Measurements from ENCODE around the gene EPHA1.

EPHA1 gene

DNA sequence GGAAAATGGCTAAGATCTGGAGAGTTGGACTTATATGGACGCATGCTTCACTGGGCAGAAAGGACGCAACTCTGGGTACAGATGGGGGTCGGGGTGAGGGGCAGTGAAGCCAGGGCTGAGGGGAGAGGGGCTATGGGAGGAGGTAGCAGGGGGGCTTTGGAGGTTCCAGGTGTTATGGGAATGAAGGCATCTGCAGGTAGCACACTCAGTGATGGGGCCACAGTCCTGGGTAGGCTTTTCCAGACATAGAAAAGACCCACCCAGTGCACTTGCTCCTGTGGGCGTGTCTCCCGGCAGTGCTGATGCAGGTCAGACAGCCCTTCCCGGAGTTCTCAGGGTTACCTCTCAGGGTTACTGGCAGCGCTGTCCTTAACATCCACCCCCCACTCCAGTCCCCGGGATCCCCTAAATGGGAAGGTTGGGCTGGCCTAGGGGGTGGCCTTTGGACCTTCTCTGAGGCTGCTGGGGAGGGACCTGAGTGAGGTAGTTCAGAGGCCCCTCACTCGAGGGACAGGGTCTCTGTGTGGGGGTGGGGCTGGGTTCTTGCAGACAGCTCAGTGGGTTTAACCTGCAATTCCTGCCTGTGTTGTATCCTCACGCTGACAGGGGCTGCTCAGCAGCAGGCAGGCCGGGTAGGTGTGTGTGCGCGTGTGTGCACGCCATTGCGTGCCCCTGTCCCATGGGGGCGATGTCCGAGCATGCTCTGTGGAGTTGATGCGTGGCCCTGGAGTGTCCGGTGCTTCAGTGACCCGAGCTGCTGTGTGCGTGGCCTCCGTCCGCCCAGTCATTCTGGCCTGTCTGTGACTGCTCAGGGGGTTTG, 21.3 kb downstream of the EPHA1 start:
- DNase-seq = no peak

DNA sequence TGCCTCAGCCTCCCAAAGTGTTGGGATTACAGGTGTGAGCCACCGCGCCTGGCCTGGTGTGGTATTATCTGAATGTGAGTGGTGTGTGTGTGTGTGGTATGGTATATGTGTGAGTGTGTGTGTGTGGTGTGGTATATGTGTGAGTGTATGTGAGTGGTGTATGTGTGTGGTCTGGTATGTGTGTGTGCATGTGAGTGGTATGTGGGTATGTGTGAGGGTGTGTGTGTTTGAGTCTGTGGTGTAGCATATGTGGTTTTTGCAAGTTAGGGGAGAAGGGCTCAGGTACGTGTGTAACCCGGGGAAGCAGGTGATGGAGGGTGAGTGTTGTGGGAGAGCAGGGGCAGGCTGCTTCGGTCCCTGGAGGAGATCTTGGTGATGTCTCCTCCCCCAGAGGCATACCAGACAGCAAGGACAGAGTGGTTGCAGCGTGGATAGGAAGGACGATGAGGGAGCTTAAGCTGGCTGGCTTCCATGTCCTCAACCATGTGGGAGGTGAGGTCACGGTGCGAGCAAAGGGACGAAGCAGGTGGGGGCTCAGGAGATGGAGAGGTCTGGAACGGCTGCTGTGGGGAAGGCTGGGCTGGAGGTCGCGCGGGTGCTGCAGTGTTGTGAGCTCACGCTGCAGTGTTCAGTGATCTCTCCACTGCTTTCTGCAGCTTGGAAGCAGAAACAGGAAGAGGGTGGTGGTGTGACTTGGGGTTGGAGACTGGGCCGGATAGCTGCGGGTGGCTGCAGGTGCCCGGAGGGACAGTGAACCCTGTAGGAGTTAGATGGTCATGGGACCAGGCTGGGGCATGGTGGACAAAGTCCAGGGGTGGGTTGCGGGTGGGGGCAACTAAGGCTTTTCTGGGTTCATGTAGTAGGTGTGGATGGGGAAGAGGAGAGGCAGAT, 22.5 kb downstream of the EPHA1 start:
- no peak for DNase-seq

DNA sequence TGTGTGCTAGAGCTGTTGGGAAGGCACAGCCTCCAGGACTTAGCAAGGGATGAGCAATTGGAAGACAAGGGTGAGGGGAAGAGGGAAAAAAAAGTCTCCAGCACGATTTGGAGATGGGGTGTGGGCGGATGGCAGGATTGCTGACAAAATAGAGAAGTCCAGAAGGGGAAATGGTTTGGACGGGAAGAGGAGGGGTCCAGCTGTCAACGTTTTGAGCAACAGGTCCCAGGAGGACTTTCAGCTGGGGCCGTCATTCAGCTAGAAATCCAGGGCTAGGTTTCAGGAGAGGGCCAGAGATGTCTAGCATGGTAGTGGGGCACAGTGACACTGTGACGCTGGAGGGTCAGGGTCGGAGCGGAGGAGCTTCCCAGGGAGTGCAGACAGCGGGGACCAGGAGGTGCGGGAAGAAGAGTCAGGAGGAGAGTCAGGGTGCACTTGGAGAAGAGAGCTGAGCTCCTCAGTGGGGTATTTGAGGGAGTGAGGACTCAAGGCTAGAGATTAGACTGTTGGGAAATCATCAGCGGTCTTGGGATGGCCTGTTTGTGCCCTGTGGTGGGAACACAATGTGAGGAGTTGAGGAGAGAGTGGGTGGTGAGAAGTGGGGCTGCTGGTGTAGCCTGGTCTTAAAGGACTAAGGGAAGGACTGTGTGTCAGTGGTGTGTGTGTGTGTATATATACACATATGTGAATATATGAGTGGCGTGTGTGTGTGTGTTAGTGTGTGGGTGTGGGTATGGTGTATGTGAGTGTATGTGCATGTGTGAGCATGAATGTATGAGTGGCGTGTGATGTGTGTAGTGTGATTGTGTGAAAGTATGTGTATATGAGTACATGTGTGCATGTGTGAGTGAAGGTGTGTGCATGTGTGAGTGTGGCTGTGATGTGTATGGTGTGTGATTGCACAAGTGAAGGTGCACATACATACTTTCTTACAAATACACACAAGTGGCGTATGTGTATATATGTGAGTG, 23.7 kb downstream of the EPHA1 start:
- DNase-seq = no peak

DNA sequence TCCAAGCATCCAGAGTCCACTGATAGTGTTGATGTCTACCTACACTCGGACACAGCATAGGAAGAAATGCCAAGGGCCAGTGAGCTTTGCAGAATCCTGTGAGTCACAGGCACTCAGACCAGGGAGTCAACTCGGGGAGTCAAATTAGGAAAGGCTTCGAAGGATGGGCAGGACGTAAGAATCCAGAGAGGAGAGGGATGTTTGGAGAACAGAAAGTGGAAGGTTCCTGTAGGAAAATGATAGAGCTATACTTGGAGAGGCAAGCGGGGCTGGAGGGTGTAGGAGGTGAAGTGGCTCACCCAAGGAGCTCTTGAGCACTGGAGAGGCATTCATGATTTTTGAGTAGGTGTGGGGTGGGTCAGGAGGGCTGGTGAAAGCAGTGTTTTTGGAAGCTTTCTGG, 24.5 kb downstream of the EPHA1 start:
- DNase-seq = no peak

DNA sequence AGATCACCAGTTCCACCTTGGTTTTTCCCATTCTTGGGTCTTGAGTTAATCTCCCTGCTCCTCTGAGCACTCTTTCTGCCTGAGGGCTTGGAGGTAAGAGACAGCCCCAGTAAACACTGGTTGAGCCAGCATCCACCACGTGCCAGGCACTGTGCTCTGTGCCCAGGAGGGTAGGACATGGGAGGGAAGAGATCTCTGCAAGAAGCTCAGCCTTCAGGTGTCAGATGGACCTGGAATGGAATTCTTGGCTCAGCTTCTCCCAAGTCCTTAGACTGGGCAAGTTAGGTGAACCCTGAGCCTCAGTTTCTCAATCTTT, 25.1 kb downstream of the EPHA1 start:
- no peak for DNase-seq

DNA sequence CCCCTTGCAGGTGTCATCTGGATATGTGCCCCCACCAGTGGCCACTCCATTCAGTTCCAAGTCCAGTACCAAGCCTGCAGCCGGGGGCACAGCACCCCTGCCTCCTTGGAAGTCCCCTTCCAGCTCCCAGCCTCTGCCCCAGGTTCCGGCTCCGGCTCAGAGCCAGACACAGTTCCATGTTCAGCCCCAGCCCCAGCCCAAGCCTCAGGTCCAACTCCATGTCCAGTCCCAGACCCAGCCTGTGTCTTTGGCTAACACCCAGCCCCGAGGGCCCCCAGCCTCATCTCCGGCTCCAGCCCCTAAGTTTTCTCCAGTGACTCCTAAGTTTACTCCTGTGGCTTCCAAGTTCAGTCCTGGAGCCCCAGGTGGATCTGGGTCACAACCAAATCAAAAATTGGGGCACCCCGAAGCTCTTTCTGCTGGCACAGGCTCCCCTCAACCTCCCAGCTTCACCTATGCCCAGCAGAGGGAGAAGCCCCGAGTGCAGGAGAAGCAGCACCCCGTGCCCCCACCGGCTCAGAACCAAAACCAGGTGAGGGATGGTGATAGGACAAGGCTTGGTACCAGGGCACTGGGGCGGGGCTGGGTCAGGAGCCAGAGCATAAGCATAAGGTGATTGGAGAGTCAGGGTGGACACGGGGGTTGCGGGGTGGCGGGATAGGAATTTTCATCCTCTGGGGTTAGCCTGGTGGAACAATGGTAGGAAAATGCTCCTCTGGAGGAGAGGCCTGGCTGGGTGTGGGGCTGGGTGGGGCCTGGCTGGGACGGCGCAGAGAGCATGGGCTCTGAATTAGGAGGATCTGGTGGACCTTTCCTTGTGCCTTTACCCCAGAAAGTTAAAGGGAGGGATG, 25.6 kb downstream of the EPHA1 start:
- no peak for DNase-seq

DNA sequence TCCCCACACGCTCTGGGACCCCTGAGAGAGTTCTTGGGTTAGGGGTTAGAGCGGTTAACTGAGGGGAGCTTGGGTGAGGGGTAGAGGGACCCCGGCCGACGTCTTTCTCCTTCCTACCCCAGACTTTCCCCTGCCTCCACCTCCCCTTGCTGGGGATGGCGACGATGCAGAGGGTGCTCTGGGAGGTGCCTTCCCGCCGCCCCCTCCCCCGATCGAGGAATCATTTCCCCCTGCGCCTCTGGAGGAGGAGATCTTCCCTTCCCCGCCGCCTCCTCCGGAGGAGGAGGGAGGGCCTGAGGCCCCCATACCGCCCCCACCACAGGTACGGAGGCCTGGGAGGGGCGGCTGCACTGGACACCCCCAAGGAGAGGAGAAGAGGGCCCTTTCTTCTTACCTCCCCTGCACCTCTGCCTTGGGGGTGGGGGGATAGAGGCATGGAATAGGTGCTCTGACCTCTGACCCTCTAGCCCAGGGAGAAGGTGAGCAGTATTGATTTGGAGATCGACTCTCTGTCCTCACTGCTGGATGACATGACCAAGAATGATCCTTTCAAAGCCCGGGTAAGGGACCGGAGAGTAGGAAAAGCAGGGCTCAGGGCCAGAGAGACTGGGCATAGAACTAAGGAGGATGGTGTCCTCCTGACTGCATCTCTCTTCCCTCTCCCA, 26.4 kb downstream of the EPHA1 start:
- DNase-seq = no peak

DNA sequence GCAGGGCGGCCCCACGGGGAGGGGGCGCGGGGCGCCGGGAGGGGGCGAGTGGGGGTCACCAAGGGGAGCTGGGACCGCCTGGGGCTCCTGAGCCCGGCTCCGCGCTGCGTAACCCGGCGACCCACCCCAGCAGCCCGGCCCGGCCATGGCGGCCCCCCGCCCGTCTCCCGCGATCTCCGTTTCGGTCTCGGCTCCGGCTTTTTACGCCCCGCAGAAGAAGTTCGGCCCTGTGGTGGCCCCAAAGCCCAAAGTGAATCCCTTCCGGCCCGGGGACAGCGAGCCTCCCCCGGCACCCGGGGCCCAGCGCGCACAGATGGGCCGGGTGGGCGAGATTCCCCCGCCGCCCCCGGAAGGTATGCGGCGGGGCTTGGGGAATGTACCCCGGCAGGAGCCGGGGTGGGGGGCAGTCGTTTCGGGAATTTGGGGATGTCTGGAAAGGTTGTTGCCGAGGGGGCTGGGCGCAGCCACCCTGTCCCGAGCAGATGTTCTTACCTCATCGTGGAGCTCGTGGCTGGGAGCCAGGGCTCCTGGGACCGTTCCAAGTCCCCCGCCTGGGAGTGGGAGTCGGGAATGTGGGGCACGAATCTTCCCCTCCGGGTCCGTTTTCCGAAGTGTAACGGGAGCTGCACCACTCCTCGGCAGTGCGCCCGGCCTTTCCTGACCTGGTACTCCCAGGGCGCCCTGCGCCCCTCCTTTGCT, 27.1 kb downstream of the EPHA1 start:
- DNase-seq = no peak

DNA sequence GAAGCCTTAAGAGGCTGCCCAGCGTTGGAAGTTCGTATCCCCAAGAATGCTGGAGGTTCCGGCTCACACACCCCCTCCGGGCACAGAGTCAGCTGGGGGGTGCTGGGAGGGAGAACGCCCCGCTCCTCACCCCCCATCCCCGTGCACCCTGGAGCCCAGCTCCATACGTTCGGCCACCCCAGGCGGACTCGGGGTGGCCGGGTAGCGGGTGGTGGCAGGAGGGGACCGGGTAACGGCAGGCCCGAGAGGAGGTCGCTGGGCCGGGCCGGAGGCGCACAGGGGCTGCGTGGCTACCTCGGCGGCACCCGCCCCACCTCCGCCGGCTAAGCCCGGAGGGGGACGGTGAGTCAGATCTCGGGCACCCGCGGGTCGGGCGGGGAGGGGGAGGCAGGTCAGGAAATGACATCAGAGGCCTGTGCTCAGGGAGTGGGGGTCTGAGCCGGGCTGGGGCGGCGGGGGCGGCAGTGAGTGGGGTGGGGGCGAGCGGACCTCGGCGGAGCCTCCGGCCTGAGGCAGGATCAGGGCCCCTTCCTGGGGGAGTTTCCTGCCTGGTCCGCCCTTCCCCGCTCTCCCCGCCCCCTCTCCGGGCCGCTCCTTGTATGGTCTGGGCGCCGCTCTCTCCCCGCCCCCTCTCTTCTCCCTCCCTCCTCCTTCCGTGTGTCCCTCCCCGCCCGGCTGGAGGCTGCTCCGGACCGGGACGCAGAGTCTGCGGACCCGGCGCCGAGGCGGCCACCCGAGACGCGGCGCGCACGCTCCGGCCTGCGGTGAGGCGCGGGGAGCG, 27.8 kb downstream of the EPHA1 start, which contains the start of gene ZYX:
ZYX (plus strand) TSS at position 700 of the 781 bp plus-strand sequence. CDS start 227 bp downstream, outside the sequence.
- DNase-seq = peak; percentile 45

DNA sequence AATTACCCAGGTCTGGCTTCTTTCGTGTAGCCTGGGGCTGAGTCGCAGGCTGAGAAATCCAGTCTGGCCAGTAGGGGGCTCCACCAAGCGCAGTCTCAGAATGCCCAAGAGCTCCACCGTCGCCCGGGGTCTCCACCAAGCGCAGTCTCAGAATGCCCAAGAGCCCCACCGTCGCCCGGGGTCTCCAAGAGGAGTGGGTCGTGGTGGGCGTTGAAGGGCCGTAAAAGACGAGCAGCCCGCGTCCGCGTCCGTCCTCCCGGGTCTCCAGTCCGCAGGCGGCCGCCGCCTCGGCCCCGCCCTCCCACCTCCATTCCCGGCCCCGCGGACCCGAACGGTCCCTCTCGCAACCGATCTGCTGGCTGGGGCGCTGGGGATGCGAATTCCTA, 28.4 kb downstream of the EPHA1 start:
- DNase-seq = peak; percentile 49

DNA sequence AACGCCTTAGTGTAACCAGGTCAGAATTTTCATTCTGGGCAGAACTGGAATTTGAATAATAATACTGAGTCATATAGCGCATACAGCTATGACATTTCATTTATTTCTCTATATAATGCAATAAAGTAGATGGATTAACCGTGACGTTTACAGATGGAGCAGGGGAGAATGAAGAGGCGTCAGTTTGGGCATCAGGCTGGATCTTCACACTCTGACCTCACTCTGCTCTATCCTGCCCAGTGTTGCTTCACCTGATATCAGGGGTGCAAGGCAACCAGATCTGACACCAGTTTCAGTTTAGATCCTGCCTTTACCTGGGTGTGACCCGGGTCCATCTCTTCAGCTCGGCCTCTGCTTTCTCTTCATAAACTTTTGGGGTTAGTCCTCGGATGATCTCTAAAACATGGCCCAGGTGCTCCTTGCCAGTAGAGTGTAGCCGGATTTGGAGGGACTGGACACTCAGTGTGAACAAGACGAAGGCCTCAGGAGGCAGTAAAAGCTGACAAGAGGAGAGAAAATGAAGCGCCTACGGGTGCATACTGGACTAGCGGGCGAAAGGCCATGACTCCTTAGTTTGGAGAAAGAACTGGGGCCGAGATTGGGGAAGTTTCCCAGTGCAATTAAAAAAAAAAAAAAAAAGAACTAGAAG, 28.9 kb downstream of the EPHA1 start:
- DNase-seq = no peak

DNA sequence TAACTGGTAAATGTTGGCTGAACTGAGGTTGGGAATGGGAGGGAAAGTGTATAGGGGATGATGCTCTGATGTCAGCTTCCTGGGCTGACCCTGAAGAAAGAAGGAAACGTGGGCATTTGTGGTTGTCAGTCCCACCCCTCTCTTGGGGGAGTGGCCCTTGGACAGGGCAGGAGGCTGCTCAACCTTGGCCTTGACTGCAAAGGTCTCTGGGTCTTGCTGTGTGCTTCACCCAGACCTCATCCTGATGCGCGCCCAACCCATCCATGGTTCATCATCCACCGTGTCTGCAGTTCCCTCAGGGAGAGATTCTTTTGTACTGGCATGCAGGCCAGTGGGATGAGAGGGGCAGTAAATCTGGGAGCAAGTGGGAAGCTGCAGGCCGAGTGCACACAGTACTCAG, 32.3 kb downstream of the EPHA1 start:
- DNase-seq = no peak

DNA sequence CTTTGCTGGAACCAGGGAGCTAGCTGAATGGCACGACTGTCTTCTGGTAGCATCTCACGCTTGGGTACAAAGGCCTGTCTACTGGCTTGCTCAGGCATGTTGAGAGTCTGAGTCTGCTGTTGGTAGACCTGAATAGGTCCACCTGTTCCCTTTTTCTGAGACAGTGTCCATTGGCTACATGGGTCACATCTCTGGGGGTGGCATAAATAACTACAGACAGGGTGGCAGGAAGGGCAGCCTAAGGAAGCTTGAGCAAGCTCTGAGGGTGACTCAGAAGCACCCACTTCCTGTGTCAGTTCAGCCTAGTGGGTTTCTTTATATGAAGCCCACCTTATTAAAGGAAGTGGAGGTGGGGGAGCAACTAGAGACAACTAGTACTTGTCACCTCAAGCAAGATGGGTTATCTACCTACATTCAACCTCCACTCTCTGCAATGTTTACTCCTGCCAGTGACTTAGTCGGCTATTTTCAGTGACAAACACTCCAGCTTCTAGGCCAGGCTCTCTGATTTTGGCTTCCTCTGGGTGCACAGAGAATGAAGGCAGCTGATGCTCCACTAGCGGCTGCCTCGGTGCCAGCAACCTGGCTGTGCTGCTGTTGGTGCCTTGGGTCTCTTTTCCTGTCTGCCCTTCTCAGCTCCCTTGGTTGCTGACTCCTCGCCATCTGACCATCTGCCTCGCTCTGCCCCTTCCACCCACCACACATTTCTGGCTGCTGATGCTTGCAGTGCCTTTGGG, 33.2 kb downstream of the EPHA1 start:
- no peak for DNase-seq

DNA sequence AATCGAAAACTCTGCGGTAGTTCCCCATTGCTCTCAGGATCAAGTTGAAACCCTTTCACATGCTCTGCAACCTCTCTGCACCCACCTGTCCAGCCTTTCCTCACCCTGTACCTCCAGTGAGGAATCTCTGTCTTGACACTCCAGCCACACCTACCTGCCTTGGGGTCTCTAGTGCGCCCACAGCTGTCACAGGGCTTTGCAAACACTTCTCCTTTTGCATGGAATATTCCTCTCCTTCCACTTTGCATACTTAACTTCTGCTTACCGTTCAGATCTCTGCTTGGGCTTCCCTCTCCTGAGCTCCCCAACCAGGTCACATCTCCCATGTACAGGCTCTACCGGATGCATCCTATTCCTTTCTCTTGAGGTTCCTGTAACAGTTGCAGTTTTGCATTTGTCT, 34.1 kb downstream of the EPHA1 start:
- DNase-seq = no peak

DNA sequence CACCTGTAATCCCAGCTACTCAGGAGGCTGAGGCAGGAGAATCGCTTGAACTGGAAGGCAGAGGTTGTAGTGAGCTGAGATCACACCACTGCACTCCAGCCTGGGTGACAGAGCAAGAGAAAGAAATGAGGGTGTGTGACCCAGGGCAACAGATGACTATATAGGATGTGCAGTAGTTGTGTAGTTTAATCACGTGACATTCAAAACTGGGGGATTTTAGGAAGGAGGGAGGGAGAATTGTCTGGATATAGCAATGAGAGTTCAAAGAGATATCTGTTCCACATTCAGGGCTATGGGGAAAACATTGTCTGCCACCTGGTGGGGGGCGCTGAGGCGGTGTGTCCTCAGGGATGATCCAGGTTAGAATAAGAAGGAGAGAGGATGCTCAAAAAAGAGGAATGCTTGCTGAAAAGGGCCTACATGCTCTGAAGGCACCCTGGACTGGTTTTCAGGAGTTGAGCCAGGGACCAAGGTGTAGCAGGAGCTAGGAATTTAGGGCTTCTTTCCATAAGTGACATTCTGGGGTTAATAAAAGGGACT, 35.3 kb downstream of the EPHA1 start:
- DNase-seq = no peak

DNA sequence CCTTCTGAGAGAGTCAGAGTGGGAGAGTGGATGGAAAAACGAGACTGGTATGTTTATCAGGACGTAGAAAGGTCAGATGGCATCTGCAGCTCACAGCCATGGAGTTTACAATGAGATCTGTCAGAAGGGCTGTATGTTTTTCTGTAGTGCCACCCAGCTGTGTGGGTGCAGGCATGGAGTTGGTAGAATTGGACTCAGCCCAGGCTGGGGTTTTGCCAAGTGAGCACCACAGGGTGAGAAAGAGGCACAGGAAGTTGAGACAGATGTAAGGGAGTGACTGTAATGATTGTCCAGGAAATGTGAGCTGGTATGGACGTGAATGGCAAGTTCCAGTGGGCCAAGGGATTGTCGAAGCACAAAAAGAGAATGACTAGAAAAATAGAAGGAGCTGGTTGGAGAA, 36.6 kb downstream of the EPHA1 start:
- no peak for DNase-seq

DNA sequence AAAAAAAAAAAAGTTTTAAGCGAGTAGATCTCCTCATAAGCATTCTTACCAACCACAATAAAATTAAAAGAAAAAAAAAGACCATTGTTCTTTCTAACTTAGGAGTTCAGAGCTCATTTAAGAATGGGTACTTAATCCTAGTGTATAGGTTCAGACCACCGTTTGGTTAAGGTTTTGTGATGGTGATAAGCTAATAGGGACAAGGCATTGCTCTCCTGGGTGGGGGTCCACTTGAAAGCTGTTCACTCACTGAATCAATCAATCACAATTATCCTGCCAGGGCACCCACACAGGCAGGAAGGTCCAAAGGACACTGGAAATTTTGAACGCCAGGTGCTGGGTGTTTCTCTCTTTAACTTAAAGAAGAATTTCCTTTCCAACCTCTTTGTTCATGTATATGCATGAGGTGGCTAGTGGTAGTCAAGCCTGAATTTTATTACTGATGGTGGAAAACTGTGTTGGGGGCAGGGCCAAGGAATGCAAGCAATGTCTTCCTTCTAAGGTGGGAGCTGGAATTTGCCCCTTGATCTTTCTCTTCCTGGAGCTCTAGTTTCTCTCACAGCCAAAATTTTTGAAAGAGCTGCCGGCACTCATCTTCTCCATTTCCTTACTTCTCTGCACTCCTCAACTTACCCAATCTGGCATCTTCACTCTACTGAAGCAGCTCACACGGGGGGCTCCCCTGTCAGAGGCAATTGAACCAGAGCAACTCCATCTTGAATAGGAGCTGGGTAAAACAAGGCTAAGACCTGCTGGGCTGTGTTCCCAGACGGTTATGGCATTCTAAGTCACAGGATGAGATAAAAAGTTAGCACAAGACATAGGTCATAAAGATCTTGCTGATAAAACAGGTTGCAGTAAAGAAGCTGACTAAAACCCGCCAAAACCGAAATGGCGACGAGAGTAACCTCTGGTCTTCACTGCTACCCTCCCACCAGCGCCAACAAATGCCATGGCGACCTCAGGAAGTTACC, 38.7 kb downstream of the EPHA1 start:
- DNase-seq = no peak

All from NCI-H1436 (cell line).